ENCODE results near the gene UBAP2. TPM values are rescaled to one million over a fixed set of nuclear protein-coding genes. Genes with fewer than 3 reads are reported as not detected.

The UBAP2 gene
- total RNA-seq, 5 donors from 2014 or later (not counting 1 experiment from before 2014, with no cell fraction given) = 32.9 to 38.1 (median 36.7) TPM

- no peak for DNase-seq
- H3K36me3 Mint-ChIP-seq = peaks cover 46% of the 10 kb centered on the region
- CTCF ChIA-PET = interaction anchor here in 1 of 2 donors (0.6 to 1.2 kb wide), 2 partner anchors 13 to 138 kb away, joined by 3 to 6 read pairs; no protein-coding TSS in a partner anchor
- no peaks in the 10 kb centered on the region for H3K27me3 Mint-ChIP-seq
- H3K9me3 Mint-ChIP-seq = no peaks in the 10 kb centered on the region
- WGBS (ENCODE audit: insufficient coverage) = no CpG with 5 or more reads among the region's 2 CpGs
- no peaks in the 10 kb centered on the region for H3K9me3 ChIP-seq
- H3K4me3 Mint-ChIP-seq = no peak overlapping the region
- POLR2A ChIA-PET = interaction anchor here in 1 of 2 donors (0.6 kb wide), 2 partner anchors 335 to 1400 kb away, joined by 3 read pairs; partner anchors contain the start of gene SMIM27
- no peak overlapping the region for H3K27ac ChIP-seq (ENCODE audit: low read length)
- H3K4me1 Mint-ChIP-seq = no peaks in the 10 kb centered on the region
- ATAC-seq (replicated peaks in 1 of 4) = no peak
- no peak overlapping the region for H3K4me3 ChIP-seq (ENCODE audit: control insufficient read depth in 1 of 2, extremely low read depth in 1 of 2, low read length in 1 of 2)
- no peak overlapping the region for H3K27ac Mint-ChIP-seq
- peaks cover 0 to 40% of the 10 kb centered on the region in 2 donors for H3K36me3 ChIP-seq (ENCODE audit: control insufficient read depth in 2 of 2, extremely low read depth in 1 of 2, insufficient read depth in 1 of 2, low read length in 1 of 2)
- H3K4me1 ChIP-seq (ENCODE audit: control insufficient read depth in 1 of 2, extremely low read depth in 1 of 2, insufficient read depth in 2 of 2, low read length in 2 of 2) = no peaks in the 10 kb centered on the region
- H3K27me3 ChIP-seq (replicated peaks in 1 of 2; ENCODE audit: control insufficient read depth in 2 of 2, extremely low read depth in 1 of 2, insufficient read depth in 2 of 2, low read length in 1 of 2) = no peaks in the 10 kb centered on the region
Measured at GRCh38 chr9:33952066-33952465, 96.6 kb downstream of the UBAP2 start.

- H3K27ac ChIP-seq (ENCODE audit: low read length) = no peak overlapping the region
- H3K36me3 ChIP-seq (ENCODE audit: control insufficient read depth in 2 of 2, extremely low read depth in 1 of 2, insufficient read depth in 1 of 2, low read length in 1 of 2) = peaks cover 0 to 44% of the 10 kb centered on the region in 2 donors
- H3K4me3 Mint-ChIP-seq = no peak overlapping the region
- DNase-seq (no peak), ATAC-seq (replicated peaks in 1 of 4) (no peak)
- peaks cover 44% of the 10 kb centered on the region for H3K36me3 Mint-ChIP-seq
- POLR2A ChIA-PET = no interaction called here
- H3K4me1 Mint-ChIP-seq = no peaks in the 10 kb centered on the region
- CTCF ChIA-PET = interaction anchor here in 1 of 2 donors (0.6 kb wide), 1 partner anchor 152 kb away, joined by 3 read pairs; no protein-coding TSS in a partner anchor
- no peaks in the 10 kb centered on the region for H3K27me3 ChIP-seq (replicated peaks in 1 of 2; ENCODE audit: control insufficient read depth in 2 of 2, extremely low read depth in 1 of 2, insufficient read depth in 2 of 2, low read length in 1 of 2)
- no peak overlapping the region for H3K4me3 ChIP-seq (ENCODE audit: control insufficient read depth in 1 of 2, extremely low read depth in 1 of 2, low read length in 1 of 2)
- WGBS (ENCODE audit: insufficient coverage) = no CpG with 5 or more reads among the region's 1 CpG
- no peaks in the 10 kb centered on the region for H3K9me3 ChIP-seq
- no peak overlapping the region for H3K27ac Mint-ChIP-seq
- no peaks in the 10 kb centered on the region for H3K4me1 ChIP-seq (ENCODE audit: control insufficient read depth in 1 of 2, extremely low read depth in 1 of 2, insufficient read depth in 2 of 2, low read length in 2 of 2)
- no peaks in the 10 kb centered on the region for H3K27me3 Mint-ChIP-seq
- no peaks in the 10 kb centered on the region for H3K9me3 Mint-ChIP-seq
Measured at GRCh38 chr9:33950371-33950770, 98.3 kb downstream of the UBAP2 start.

GRCh38 chr9:33946779-33947535 lies 101.7 kb downstream of the UBAP2 start:
- no peak for DNase-seq
- ChIA-PET POLR2A (no interaction called here), CTCF (no interaction called here)
- Histone ChIP-seq H3K27me3 (replicated peaks in 1 of 2; ENCODE audit: control insufficient read depth in 2 of 2, extremely low read depth in 1 of 2, insufficient read depth in 2 of 2, low read length in 1 of 2) (no peaks in the 10 kb centered on the region), H3K36me3 (ENCODE audit: control insufficient read depth in 2 of 2, extremely low read depth in 1 of 2, insufficient read depth in 1 of 2, low read length in 1 of 2) (peaks cover 5 to 53% of the 10 kb centered on the region in 2 donors), H3K4me1 (ENCODE audit: control insufficient read depth in 1 of 2, extremely low read depth in 1 of 2, insufficient read depth in 2 of 2, low read length in 2 of 2) (no peaks in the 10 kb centered on the region), H3K4me3 (ENCODE audit: control insufficient read depth in 1 of 2, extremely low read depth in 1 of 2, low read length in 1 of 2) (no peak overlapping the region), H3K9me3 (no peaks in the 10 kb centered on the region), H3K27ac (ENCODE audit: low read length) (no peak overlapping the region)
- Mint-ChIP-seq H3K36me3 (peaks cover 54% of the 10 kb centered on the region), H3K27me3 (no peaks in the 10 kb centered on the region), H3K4me3 (no peak overlapping the region), H3K9me3 (no peaks in the 10 kb centered on the region), H3K4me1 (no peaks in the 10 kb centered on the region), H3K27ac (no peak overlapping the region)
- 100% methylated on average over 3 of the region's 3 CpGs for WGBS (ENCODE audit: insufficient coverage)
- ATAC-seq (replicated peaks in 1 of 4) = no peak

GRCh38 chr9:33943389-33943788 lies 105.3 kb downstream of the UBAP2 start:
- no peak overlapping the region for H3K4me3 Mint-ChIP-seq
- no peaks in the 10 kb centered on the region for H3K9me3 Mint-ChIP-seq
- DNase-seq = no peak
- H3K9me3 ChIP-seq = no peaks in the 10 kb centered on the region
- CTCF ChIA-PET = no interaction called here
- H3K27me3 Mint-ChIP-seq = no peaks in the 10 kb centered on the region
- H3K36me3 Mint-ChIP-seq = peaks cover 57% of the 10 kb centered on the region
- no peaks in the 10 kb centered on the region for H3K27me3 ChIP-seq (replicated peaks in 1 of 2; ENCODE audit: control insufficient read depth in 2 of 2, extremely low read depth in 1 of 2, insufficient read depth in 2 of 2, low read length in 1 of 2)
- POLR2A ChIA-PET = no interaction called here
- no peaks in the 10 kb centered on the region for H3K4me1 ChIP-seq (ENCODE audit: control insufficient read depth in 1 of 2, extremely low read depth in 1 of 2, insufficient read depth in 2 of 2, low read length in 2 of 2)
- H3K27ac ChIP-seq (ENCODE audit: low read length) = no peak overlapping the region
- 100% methylated on average over 2 of the region's 2 CpGs for WGBS (ENCODE audit: insufficient coverage)
- H3K4me3 ChIP-seq (ENCODE audit: control insufficient read depth in 1 of 2, extremely low read depth in 1 of 2, low read length in 1 of 2) = no peak overlapping the region
- no peaks in the 10 kb centered on the region for H3K4me1 Mint-ChIP-seq
- peaks cover 5 to 58% of the 10 kb centered on the region in 2 donors for H3K36me3 ChIP-seq (ENCODE audit: control insufficient read depth in 2 of 2, extremely low read depth in 1 of 2, insufficient read depth in 1 of 2, low read length in 1 of 2)
- H3K27ac Mint-ChIP-seq = no peak overlapping the region
- ATAC-seq (replicated peaks in 1 of 4) = no peak

GRCh38 chr9:33942471-33943083 lies 106.1 kb downstream of the UBAP2 start:
- peaks cover 51% of the 10 kb centered on the region for H3K36me3 Mint-ChIP-seq

GRCh38 chr9:33939924-33940874 lies 108.5 kb downstream of the UBAP2 start:
- POLR2A ChIA-PET = no interaction called here
- ATAC-seq (replicated peaks in 1 of 4) (no peak), DNase-seq (no peak)
- H3K27me3 ChIP-seq (replicated peaks in 1 of 2; ENCODE audit: control insufficient read depth in 2 of 2, extremely low read depth in 1 of 2, insufficient read depth in 2 of 2, low read length in 1 of 2) = no peaks in the 10 kb centered on the region
- no peaks in the 10 kb centered on the region for H3K4me1 ChIP-seq (ENCODE audit: control insufficient read depth in 1 of 2, extremely low read depth in 1 of 2, insufficient read depth in 2 of 2, low read length in 2 of 2)
- no peaks in the 10 kb centered on the region for H3K9me3 ChIP-seq
- CTCF ChIA-PET = interaction anchor here in 1 of 2 donors (0.6 kb wide), 1 partner anchor 100 kb away, joined by 3 read pairs; no protein-coding TSS in a partner anchor
- Mint-ChIP-seq H3K27me3 (no peaks in the 10 kb centered on the region), H3K4me3 (no peak overlapping the region), H3K36me3 (peaks cover 48% of the 10 kb centered on the region), H3K9me3 (no peaks in the 10 kb centered on the region), H3K4me1 (no peaks in the 10 kb centered on the region), H3K27ac (no peak overlapping the region)
- H3K27ac ChIP-seq (ENCODE audit: low read length) = no peak overlapping the region
- no peak overlapping the region for H3K4me3 ChIP-seq (ENCODE audit: control insufficient read depth in 1 of 2, extremely low read depth in 1 of 2, low read length in 1 of 2)
- 100% methylated on average over 3 of the region's 9 CpGs for WGBS (ENCODE audit: insufficient coverage)
- peaks cover 5 to 58% of the 10 kb centered on the region in 2 donors for H3K36me3 ChIP-seq (ENCODE audit: control insufficient read depth in 2 of 2, extremely low read depth in 1 of 2, insufficient read depth in 1 of 2, low read length in 1 of 2)

More at GRCh38 chr9:33942471-33943083, 106.1 kb downstream of the UBAP2 start:
- Histone ChIP-seq H3K4me1 (ENCODE audit: control insufficient read depth in 1 of 2, extremely low read depth in 1 of 2, insufficient read depth in 2 of 2, low read length in 2 of 2) (no peaks in the 10 kb centered on the region), H3K27me3 (replicated peaks in 1 of 2; ENCODE audit: control insufficient read depth in 2 of 2, extremely low read depth in 1 of 2, insufficient read depth in 2 of 2, low read length in 1 of 2) (no peaks in the 10 kb centered on the region), H3K27ac (ENCODE audit: low read length) (no peak overlapping the region), H3K4me3 (ENCODE audit: control insufficient read depth in 1 of 2, extremely low read depth in 1 of 2, low read length in 1 of 2) (no peak overlapping the region), H3K36me3 (ENCODE audit: control insufficient read depth in 2 of 2, extremely low read depth in 1 of 2, insufficient read depth in 1 of 2, low read length in 1 of 2) (peaks cover 5 to 58% of the 10 kb centered on the region in 2 donors), H3K9me3 (no peaks in the 10 kb centered on the region)
- Mint-ChIP-seq H3K9me3 (no peaks in the 10 kb centered on the region), H3K4me3 (no peak overlapping the region), H3K27ac (no peak overlapping the region), H3K27me3 (no peaks in the 10 kb centered on the region), H3K4me1 (no peaks in the 10 kb centered on the region)
- CTCF ChIA-PET = no interaction called here
- ATAC-seq (replicated peaks in 1 of 4) (no peak), DNase-seq (no peak)
- POLR2A ChIA-PET = no interaction called here
- WGBS (ENCODE audit: insufficient coverage) = no CpG with 5 or more reads among the region's 3 CpGs

Data from T-cell (primary cell).